NCI-H1092 treated with DMSO at 0.1 percent for 48 hours (cell line): ENCODE measurements around the gene BICC1.

Experiments
- DNase-seq: peaks from one replicate; lab custom pipeline; 2025; lab: John Stamatoyannopoulos, UW

BICC1 gene

DNA sequence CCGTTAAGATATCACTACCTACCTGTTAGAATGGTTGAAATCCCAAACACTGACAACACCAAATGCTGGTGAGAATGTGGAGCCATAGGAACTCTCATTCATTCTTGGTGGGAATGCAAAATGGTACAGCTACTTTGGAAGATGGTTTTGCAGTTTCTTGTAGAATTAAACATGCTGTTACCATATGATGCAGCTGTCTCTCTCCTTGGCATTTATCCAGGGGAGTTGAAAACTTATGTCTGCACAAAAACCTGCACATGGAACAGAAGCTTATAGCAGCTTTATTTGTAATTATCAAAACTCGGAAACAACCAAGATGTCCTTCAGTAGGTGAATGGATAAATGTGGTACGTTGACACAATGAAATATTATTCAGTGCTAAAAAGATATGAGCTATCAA, 199.5 kb downstream of the BICC1 start:
- no peak for DNase-seq

DNA sequence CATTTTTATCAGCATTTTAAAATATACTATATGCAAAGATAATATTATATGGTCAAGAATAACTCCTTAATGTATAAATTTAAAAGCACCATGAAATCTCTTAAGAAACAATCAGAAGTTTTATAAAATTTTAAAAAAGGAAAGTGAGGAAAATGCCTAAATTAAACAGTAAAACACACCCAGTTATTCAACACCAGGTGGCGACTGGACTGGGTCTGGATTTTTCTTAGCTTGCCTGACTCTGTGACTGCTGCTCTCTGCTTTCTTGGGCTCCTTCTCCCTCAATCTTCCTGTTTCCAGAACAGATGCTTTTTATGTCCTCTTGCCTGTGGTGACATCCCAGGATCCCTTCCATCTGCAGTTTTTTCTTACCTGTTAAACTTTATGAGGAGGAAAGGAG, 200.3 kb downstream of the BICC1 start:
- no peak for DNase-seq

DNA sequence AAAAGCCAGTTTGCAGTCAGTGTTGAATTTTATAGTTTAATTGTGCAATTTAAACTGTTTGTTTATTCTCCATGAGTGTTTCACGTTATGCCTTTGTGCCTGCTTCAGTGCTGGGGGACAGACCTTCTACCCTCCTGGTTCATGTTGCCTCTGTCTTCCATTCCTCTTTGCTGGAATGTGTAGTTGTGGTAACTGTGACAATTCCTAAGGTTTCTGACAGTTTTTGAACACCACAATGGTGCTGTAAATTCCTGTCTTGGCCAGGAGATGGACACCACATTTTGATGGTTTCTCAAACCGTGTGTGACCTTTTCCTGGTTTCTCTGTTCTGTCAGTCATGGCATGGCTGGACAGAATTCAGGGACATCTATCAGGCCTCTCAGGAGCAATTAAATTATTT, 201.7 kb downstream of the BICC1 start:
- no peak for DNase-seq

DNA sequence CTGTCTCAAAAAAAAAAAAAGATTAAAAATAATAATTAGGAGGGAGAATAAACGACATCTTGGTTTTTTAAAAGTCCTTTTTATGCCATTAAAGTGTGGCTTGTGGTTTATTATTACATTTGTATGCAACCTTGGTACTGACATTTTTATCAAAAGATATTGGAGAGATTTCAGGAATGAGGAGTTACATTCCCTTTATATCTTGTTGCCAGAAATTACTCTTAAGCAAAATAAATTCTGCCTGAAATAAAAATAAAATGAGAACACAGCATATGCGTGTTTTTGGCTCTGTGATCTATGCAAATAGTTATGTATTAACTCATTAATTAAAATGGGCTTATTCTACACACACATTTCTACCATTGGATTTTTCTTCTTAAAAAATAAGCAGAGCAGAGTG, 202.4 kb downstream of the BICC1 start:
- DNase-seq, result no peak

DNA sequence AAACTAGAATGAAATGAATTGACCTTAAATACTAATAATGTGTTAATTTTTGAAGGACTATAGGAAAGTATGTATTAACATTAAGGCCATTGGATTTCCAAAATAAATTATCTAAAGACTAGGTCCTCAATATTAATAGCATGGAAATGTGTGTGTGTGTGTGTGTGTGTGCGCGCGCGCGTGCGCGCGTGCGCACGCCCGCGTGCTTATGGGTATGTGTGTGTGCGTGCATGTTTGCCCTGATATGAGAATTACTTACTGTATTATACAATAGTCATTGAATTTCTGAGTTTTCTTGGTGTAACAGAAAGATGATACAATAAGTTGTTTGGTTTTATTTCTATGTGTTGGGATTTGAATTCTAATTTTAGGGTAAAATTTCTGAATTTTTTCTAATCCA, 205.9 kb downstream of the BICC1 start:
- no peak for DNase-seq

DNA sequence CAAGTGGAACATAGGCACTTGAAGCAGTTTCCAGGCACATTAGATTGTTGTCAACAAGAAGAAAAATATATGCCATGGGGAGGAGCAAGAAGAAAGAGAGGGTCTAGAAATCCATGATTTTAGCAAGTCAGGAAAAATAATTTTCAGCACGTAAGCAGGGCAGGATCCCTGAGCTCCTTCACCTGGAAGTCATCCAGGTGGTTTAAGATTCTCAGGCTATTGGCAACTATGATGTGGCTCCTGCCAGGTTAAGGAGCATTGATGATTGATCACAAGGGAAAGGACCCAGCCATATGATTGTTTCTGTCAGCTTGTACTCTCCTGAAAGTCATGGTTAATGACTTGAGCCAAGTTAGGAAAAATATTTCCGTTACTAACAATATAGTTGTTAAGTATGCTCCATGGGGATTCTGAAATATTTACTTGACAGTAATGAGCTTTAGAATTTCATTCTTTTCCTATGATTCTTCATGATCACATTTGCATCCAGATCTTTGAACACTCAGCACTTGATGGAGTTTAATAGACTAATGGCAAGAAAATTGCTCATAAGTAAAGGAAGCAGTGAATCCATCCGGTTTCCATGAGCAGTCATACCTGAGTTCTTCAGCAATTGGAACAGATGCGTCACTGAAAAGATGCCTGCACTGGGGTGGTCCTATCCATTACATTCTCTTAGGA, 209.1 kb downstream of the BICC1 start:
- DNase-seq, result no peak

DNA sequence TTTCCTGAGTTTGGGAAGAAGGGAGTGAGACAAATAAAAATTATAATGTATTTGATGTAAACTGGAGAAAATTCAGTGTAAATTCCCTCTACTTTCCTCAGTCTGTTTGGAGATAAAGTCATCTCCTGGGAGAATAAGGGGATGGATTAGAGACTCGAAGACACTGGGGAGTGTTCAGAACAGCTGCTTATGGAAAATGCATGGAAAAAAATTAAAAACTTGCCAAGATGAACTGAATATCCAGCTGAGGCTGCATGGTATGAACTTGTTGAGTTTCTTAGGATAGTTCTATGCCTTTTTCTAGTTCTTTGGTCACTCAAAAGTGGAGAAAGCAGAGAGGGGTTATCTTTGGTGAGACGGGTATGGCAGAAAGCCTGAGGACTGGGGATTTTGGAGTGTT, 210.5 kb downstream of the BICC1 start:
- no peak for DNase-seq

DNA sequence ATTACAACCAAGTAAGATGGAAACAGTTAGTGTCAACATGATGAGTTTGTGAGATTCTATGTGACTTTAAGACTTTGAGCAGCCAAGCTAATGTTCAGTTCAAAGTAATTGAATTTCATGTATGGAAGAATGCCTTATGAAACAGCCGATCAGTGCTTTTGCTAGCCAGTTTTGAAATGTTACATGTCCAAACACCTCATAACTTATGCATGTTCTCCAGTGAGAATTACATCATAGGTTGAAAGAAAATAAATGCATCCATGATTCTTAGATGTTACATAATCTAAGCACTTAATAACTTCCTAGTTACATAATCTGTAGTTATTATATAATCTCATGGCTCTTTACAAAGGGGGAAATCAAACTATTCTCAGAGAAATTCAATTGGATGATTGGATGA, 211.3 kb downstream of the BICC1 start:
- DNase-seq, result no peak

DNA sequence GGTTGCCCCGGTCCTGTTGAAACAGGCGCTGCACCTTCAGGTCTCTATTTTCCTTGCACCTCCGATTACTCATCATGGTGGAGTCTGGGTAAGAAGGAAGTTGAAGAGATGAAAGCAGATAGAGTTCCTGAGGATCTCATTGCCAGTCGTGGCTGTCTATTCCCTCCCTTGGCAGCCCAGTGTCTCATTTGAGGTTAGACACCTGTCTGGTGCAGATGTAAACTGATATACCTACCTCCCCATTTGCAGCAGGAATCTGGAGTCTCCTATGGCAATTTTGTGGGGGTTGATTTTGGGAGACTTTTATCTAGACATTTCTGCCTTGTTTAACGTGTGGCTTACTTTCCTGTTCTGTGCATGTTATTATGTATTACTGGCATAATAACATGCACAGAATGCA, 212.1 kb downstream of the BICC1 start:
- no peak for DNase-seq

DNA sequence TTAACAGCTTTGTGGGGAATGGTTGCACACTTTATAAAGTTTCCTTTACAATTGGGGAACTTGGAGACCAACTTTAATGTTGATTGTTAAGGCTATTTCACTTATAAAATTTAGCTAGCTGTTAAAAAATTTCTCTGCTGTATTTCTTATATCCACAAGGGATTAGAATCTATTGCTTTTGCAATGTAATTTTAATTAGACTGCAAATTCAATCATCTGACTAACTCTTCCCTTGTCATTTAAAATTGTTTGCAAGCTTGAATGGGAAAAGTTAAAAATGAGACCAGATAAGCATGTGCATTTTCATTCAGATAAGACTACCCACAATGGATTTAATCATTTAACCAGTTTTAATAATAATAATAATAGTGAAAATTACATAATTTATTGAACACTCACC, 213.2 kb downstream of the BICC1 start:
- DNase-seq, result no peak

DNA sequence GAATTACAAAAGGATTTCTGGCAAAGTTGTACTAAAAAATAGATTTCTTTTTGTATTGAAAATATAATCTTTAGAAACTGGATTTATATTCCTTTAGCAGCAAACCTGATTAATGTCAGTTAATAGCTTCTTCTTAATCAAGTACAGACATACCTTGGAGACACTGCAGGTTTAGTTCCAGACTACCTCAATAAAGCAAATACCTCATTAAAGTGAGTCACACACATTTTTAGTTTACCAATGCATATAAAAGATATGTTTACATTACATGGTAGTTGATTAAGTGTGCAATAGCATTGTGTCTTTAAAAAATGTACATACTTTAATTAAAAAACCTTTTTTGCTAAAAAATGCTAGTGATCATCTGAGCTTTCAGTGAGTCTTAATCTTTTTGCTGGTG, 215.0 kb downstream of the BICC1 start:
- DNase-seq, result no peak

DNA sequence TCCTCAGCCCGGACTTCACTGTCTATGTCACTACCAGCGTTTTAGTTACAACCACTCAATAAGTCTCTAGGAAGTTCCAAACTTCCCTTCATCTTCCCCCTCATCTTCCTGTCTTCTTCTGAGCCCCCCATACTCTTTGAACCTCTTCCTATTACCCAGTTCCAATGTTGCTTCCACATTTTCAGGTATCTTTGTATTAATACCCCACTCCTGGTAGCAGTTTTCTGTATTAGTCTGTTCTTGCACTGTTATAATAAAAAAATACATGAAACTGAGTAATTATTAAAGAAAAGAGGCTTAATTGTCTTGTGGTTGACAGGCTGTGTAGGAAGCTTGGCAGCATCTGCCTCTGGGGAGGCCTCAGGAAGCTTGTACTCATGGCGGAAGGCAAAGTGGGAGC, 218.6 kb downstream of the BICC1 start:
- no peak for DNase-seq

DNA sequence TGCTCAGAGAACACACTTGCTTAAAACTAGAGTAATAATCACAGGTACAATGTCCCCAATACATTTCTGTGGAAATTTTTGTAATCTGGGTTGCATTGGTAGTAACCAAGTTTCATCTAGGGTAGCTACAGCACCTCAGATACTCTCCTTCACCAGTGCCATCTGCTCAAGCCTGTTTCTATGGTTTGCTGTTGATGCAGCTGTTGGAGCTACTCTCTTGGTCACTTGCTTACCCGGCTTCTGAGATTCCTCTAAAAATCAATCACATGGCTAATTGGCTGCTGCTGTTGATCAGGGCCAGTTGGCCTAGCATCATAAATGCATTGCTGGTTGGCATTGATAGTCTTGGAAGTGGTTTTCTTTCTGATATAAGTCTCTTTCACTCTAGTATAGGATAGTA, 220.8 kb downstream of the BICC1 start:
- no peak for DNase-seq

DNA sequence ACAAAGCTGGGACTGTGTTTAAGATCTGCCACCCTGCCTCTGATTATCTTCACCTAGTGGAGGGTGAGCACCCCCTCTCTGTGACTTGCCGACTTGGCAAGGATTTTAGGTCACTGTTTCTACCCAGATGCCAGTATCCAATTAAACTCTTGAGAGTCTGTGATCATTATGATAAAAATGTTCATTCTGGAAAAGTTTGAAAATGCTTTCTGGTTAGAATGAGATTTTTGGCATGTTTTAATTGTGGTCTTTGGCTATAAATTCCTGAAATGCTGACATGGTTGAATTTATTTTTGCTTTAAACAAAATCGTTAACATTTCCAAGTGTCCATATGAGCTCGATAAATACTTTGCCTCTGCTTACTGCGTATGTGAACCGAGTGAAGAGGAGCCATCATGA, 221.4 kb downstream of the BICC1 start:
- no peak for DNase-seq

DNA sequence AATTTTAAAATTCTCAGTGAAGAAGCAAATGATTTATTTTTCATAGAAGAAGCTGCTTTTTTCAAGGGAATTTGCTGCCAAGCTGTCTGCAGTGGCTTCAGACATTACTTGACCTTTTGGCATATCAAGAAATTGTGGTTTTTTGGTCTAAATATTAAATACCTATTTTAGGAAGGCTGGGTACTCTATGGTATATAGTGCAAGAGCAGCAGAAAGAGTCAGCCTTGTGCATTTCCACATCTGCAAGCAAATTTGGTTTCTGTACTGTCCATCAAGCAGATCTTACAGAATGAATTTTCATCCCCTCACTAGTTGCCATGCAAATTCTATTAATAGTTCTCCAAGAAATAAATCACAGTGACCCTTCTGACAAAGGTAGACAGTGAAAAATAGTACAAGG, 222.0 kb downstream of the BICC1 start:
- DNase-seq, result no peak

DNA sequence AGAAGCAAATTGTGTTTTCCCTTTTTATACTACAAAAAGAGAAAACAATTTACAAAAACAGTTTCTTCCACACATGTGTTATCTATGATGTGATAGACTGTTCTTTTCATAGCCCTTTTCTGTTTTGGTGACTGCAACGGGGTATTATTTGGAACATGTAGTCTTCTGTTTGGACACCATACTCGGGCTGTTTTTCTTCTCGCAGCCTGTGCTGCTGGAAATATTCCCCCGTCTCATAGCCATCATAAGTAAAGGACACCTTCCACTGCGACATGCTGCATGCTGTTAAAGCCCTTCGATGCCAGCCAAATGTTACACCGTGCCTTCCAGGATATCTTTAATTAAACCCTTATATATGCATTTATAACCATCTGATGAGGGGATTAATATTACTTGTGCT, 222.4 kb downstream of the BICC1 start:
- DNase-seq, result no peak

DNA sequence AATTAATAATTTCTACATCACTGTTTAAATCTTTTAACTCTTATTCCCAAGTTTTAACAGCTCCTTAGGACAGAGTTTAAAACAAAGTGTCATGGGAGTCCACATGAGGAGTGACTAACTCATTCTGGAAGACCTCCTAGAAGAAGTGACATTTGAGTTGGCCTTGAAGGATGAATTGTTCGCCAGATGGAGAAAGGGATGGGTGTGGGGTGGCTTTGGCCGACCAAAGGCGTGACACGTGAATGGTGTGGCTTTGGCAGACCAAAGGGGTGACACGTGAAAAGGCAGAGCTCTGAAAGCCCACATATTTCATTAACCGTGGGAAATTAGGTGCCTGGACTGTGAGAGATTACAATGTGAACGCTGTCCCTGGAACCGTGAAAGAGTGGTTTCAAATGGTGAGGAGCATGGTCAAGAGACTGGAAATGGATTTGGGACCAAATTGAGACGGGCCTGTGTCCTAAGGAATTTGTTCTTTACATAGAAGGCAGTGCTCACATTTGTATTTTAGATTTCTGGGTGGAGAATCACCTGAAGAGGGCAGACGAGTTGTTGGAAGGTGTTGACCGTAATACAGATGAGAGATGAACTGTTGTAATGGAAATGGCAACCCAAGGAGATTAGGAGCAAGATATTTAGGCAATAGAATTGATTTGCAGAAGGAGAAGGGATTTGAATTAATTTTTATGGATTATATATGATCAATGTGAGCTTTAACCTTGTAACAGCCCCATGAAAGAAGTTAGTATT, 228.1 kb downstream of the BICC1 start:
- DNase-seq, result no peak

DNA sequence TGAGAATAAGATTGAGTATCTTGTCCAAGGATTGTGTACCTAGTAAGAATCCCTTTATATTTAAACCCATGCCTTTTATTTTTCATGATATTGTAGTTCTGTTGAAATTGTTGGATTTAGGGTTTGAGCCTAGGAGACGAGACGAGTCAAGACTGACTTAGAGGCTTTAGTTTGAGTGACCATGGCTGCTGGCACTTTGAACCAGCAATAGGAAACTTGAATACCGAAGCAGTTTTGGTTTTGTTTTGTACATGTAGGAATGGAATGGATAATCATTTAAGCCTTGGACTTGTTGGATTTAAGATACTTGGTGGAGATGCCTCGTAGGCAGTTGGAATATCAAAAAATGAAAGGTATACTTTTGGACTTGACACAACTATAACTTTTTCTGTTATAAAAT, 229.0 kb downstream of the BICC1 start:
- no peak for DNase-seq

DNA sequence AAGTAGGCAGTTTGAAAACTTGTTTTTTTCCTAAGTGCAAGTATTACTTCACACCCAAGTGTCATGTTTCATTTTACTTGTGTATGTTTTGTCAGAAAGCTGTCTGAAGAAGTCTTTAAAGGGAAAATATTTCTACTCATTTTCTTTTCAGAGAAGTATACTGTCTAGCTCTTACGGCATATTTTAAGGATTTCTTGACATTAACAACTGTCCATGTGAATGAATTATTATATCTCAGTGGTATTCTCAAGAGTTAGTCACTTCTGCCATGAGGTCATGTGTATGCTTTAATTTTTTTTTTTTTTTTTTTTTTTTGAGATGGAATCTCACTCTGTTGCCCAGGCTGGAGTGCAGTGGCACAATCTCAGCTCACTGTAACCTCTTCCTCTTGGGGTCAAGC, 229.5 kb downstream of the BICC1 start:
- no peak for DNase-seq

DNA sequence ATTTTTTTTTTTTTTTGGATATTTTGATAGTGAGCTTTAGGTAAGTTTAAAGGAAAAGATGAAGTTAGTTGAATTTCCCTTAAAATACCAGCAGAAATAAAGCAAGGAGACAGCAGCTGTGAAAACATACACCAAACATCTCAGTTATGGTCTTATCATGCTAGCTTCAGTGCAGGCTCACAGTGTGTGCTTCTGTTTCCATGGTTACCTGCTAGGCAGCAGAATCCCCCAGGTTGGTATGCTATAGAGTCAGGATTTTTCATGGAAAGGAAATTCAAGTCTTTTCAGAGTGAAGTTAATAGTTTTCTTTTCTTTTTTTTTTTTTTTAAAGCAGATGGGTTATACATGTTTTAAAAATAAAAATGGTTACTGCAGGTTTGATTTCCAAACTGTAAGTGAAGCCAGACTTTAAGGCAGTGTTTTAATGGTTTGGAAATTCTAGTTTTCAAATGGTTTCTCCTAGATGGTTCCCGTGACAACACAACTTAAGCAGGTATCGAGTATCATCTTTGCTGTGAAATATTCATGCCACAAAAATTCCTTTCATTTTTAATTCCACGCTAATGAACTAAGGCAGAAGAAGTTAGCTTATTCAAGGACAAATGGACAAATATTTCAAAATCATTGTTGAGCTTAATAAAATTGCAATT, 230.9 kb downstream of the BICC1 start:
- no peak for DNase-seq

DNA sequence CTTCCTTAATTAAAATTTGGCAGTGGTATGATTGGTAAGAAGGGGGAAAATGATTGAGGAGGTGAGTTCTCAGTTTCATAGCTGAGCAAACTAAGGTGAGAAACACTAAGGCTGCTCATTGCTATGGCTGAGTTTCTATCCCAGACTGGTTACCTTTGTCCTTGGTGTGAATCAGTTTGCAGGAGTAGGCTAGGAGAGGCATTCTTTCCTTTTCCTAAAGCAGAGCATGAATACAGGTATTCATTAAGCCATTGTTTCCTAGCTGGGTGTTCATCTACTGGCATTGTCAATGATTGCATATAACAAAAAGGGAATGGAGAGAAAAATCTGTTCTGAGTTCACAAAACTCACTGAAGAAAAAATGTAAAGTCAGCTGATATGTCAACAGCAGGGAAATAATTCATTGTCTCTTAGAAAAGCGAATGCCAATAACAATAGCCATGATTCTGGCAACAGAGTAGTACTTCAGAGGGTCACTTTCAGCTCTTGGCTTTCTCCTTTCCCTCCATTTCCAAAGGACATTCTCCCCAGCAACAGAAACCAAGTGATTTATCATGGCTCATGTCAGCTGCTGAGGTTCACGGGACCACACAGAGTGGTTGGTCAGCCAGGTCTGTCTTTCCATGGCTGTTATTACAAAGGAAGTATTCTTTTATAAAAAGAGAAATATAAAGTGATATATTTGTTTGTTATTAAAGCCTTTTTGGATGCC, 234.0 kb downstream of the BICC1 start:
- DNase-seq, result no peak

DNA sequence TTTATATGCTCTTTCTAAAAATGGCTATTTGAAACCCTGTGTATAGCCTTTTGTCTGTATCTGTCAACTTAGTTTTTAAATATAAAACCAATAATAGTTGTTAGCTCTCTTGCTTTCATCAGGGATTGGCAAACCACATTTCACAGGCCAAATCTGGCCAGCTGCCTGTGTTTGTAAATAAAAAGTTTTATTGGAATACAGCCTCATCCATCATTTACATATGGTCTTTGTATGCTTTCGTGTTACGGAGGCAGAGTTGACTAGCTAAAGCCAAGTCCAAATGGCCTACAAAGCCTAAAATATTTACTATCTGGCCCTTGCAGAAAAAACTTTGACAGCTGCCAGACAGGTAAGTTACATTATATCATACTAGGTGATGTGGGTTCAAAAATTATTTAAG, 235.0 kb downstream of the BICC1 start:
- no peak for DNase-seq

DNA sequence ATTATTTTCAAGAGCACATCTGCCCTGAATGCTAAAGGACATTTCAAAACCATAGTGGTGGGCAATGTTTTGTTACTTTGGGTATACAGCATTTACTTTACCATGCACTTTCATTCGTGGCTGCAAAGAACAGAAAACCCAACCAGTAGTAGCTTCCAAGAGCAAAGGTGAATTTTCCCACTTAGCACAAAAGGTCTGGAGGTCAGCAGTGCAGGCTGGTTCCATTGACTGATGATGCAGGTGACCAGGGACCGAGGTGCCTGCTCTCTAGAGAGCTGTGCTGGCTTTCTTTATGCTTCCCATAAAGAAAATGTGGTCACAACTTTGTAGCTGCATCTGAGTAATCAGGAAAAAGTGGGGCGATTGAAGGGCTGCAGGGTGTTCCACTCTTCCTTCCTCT, 240.0 kb downstream of the BICC1 start:
- no peak for DNase-seq
